IMR-90 (cell line): ENCODE data around the gene SOBP. TPM values are rescaled to one million over a fixed set of nuclear protein-coding genes. Genes with fewer than 3 reads are reported as not detected.

ENCODE experiments used
- ATAC-seq: fragments of 200-7000 bp; cut with Tn5 transposase; 2 replicates; pipeline ENCODE4 v1.9.1; 2020; ENCODE audit warnings: low read depth, mild to moderate bottlenecking, moderate library complexity
- BruUV-seq: library from RNA; stranded (reverse); fragments of 400-500 nt; replicated peaks from 2 replicates; lab custom pipeline; 2021; lab: Mats Ljungman, UMichigan
- CTCF ChIA-PET: fragments of 300-600 bp; formaldehyde crosslinking; extraction: SDS; loops from one replicate; lab custom pipeline; 2021; ENCODE audit warnings: antibody characterized with exemption; lab: Yijun Ruan, JAX
- POLR2A ChIA-PET: fragments of 300-600 bp; sonication (Branson Sonifier 250); formaldehyde crosslinking; loops from one replicate; lab custom pipeline; 2022; ENCODE audit warnings: antibody characterized with exemption; ENCODE audit not compliant: unreplicated experiment; lab: Charles Lee
- DNase-seq: peaks from one replicate; pipeline ENCODE4 v3.0.0; 2013
- H2AFZ ChIP-seq: replicated peaks from 2 replicates; pipeline ENCODE3; 2013; ENCODE audit warnings: low read length, mild to moderate bottlenecking; ENCODE audit not compliant: poor library complexity
- H2AK5ac ChIP-seq: 2 replicates; pipeline ENCODE4 v1.6.1; 2013; ENCODE audit warnings: low read depth, low read length, inconsistent platforms
- H2AK9ac ChIP-seq: replicated peaks from 2 replicates; pipeline ENCODE3; 2013; ENCODE audit warnings: mild to moderate bottlenecking, low read depth, low read length, moderate library complexity; ENCODE audit not compliant: poor library complexity
- H2BK120ac ChIP-seq: 2 replicates; pipeline ENCODE4 v1.6.1; 2013; ENCODE audit warnings: low read depth, low read length, inconsistent platforms
- H2BK15ac ChIP-seq: 3 replicates; pipeline ENCODE4 v1.6.1; 2013; ENCODE audit warnings: low read depth, low read length, inconsistent platforms
- H2BK20ac ChIP-seq: 2 replicates; pipeline ENCODE4 v1.6.1; 2013; ENCODE audit warnings: low read depth, mild to moderate bottlenecking, inconsistent platforms, low read length, moderate library complexity
- H2BK5ac ChIP-seq: 2 replicates; pipeline ENCODE4 v1.6.1; 2013; ENCODE audit warnings: mild to moderate bottlenecking, low read depth, low read length, inconsistent platforms; ENCODE audit not compliant: poor library complexity, severe bottlenecking
- H3K14ac ChIP-seq: replicated peaks from 2 replicates; pipeline ENCODE4 v1.6.1; 2013; ENCODE audit warnings: low read depth, low read length, inconsistent platforms
- H3K18ac ChIP-seq: 2 replicates; pipeline ENCODE4 v1.6.1; 2013; ENCODE audit warnings: low read depth, low read length, control low read depth
- H3K23ac ChIP-seq: 2 replicates; pipeline ENCODE4 v1.6.1; 2013; ENCODE audit warnings: low read depth, low read length, inconsistent platforms
- H3K27ac ChIP-seq: 2 replicates; pipeline ENCODE4 v1.5.1; 2013; ENCODE audit warnings: mild to moderate bottlenecking, control low read depth, low read length; ENCODE audit not compliant: insufficient read depth
- H3K27me3 ChIP-seq: 2 replicates; pipeline ENCODE4 v1.6.1; 2013; ENCODE audit warnings: low read length; ENCODE audit not compliant: control insufficient read depth, insufficient read depth
- H3K36me3 ChIP-seq: 2 replicates; pipeline ENCODE4 v1.6.1; 2013; ENCODE audit warnings: low read length, mixed read lengths; ENCODE audit not compliant: control insufficient read depth, insufficient read depth
- H3K4ac ChIP-seq: 2 replicates; pipeline ENCODE4 v1.6.1; 2013; ENCODE audit warnings: low read depth, low read length, inconsistent platforms
- H3K4me1 ChIP-seq: 2 replicates; pipeline ENCODE4 v1.6.1; 2013; ENCODE audit warnings: low read length, mixed read lengths; ENCODE audit not compliant: control insufficient read depth, insufficient read depth
- H3K4me2 ChIP-seq: 2 replicates; pipeline ENCODE4 v1.6.1; 2013; ENCODE audit warnings: low read depth, mild to moderate bottlenecking, control low read depth, low read length, moderate library complexity
- H3K4me3 ChIP-seq: 2 replicates; pipeline ENCODE4 v1.5.1; 2013; ENCODE audit warnings: low read depth, mild to moderate bottlenecking, control low read depth, low read length, moderate library complexity; ENCODE audit not compliant: insufficient read depth
- H3K56ac ChIP-seq: 2 replicates; pipeline ENCODE4 v1.6.1; 2013; ENCODE audit warnings: low read length, inconsistent platforms; ENCODE audit not compliant: insufficient read depth; ENCODE audit errors: extremely low read depth
- H3K79me1 ChIP-seq, 2 experiments: 2 replicates each; pipeline ENCODE4 v1.6.1; 2013; ENCODE audit warnings: low read length in 2 of 2, inconsistent platforms in 1 of 2, low read depth in 1 of 2
- H3K9ac ChIP-seq: 2 replicates; pipeline ENCODE4 v1.6.1; 2013; ENCODE audit warnings: low read depth, low read length, control low read depth
- H3K9me1 ChIP-seq: 2 replicates; pipeline ENCODE4 v1.6.1; 2013; ENCODE audit warnings: low read length, inconsistent platforms; ENCODE audit not compliant: insufficient read depth
- H3K9me3 ChIP-seq: 2 replicates; pipeline ENCODE4 v1.6.1; 2013; ENCODE audit warnings: low read length; ENCODE audit not compliant: control insufficient read depth, insufficient read depth
- H4K20me1 ChIP-seq: 2 replicates; pipeline ENCODE4 v1.6.1; 2013; ENCODE audit warnings: low read length, inconsistent platforms; ENCODE audit not compliant: insufficient read depth
- H4K5ac ChIP-seq: 2 replicates; pipeline ENCODE4 v1.6.1; 2013; ENCODE audit warnings: mild to moderate bottlenecking, low read depth, low read length, control low read depth
- H4K8ac ChIP-seq, 2 experiments: 2 replicates each; pipeline ENCODE4 v1.6.1; 2013; ENCODE audit warnings: low read depth in 2 of 2, low read length in 2 of 2, control low read depth in 1 of 2, inconsistent platforms in 1 of 2
- H4K91ac ChIP-seq: 2 replicates; pipeline ENCODE4 v1.6.1; 2013; ENCODE audit warnings: low read depth, low read length, inconsistent platforms; ENCODE audit not compliant: insufficient read depth
- BHLHE40 ChIP-seq: fragments of 150-350 bp; IDR thresholded peaks from 2 replicates; pipeline ENCODE4 v1.6.1; 2016; ENCODE audit warnings: mild to moderate bottlenecking, low read depth, low read length
- CEBPB ChIP-seq: IDR thresholded peaks from 2 replicates; pipeline ENCODE4 v1.6.1; 2012; ENCODE audit warnings: low read depth, low read length, improper control_type of control experiment
- CHD1 ChIP-seq: IDR thresholded peaks from 2 replicates; pipeline ENCODE4 v1.6.1; 2012; ENCODE audit warnings: low read depth, low read length, improper control_type of control experiment
- FOS ChIP-seq: fragments of 150-350 bp; IDR thresholded peaks from 2 replicates; pipeline ENCODE4 v1.6.1; 2016; ENCODE audit warnings: low read depth, low read length
- MXI1 ChIP-seq: IDR thresholded peaks from 2 replicates; pipeline ENCODE4 v1.6.1; 2012; ENCODE audit warnings: low read depth, mild to moderate bottlenecking, low read length, moderate library complexity, borderline replicate concordance
- POLR2A ChIP-seq: IDR thresholded peaks from 2 replicates; pipeline ENCODE4 v1.6.1; 2012; ENCODE audit warnings: mild to moderate bottlenecking, low read depth, low read length
- RAD21 ChIP-seq: IDR thresholded peaks from 2 replicates; pipeline ENCODE4 v1.6.1; 2012; ENCODE audit warnings: low read length, improper control_type of control experiment
- RCOR1 ChIP-seq: IDR thresholded peaks from 2 replicates; pipeline ENCODE4 v1.6.1; 2012; ENCODE audit warnings: mild to moderate bottlenecking, low read length, improper control_type of control experiment; ENCODE audit not compliant: insufficient replicate concordance
- RFX5 ChIP-seq: IDR thresholded peaks from 2 replicates; pipeline ENCODE4 v1.8.0; 2012; ENCODE audit warnings: low read depth, mild to moderate bottlenecking, low read length, moderate library complexity
- WGBS, 2 experiments: methylation state at CpG; one replicate each; pipeline versions ENCODE4 v1.1.5 to v1.1.7; 2013; ENCODE audit warnings: missing lambda C conversion rate in 2 of 2; ENCODE audit not compliant: insufficient read length in 1 of 2; ENCODE audit errors: extremely low coverage in 2 of 2; 5-methylcytosine and 5-hydroxymethylcytosine counted together
- dilution Hi-C: fragments of 300-500 bp; cut with HindIII; formaldehyde crosslinking; loops from one replicate; pipeline ENCODE4 v1.14.3; 2018; ENCODE audit warnings: low sequenced_read_pairs; ENCODE audit not compliant: unreplicated experiment
- in situ Hi-C: fragments of 300-500 bp; cut with MboI; formaldehyde crosslinking; loops from 3 replicates; pipeline ENCODE4 v1.14.3; 2019; ENCODE audit warnings: low sequenced_read_pairs, inconsistent platforms, mixed read lengths
- intact Hi-C: fragments of 100-400 bp; cut with micrococcal nuclease; formaldehyde crosslinking; loops from 2 replicates; pipeline ENCODE4 v1.10.0; 2022
- polyA plus RNA-seq, 3 experiments: library from polyadenylated mRNA; depleted of rRNA; stranded (reverse); fragments of >200 nt; gene quantifications; 2 replicates each; pipeline ENCODE4 v1.2.3, GENCODE V29; 2012; ENCODE audit warnings: low replicate concordance in 1 of 3
- total RNA-seq: library from RNA; depleted of rRNA; stranded (reverse); fragments of >200 nt; gene quantifications from 2 replicates; pipeline ENCODE4 v1.2.3, GENCODE V29; 2012
- TF ChIP-seq, protein P1 (sequence below): conservative IDR thresholded peaks from 2 replicates; pipeline ENCODE4 v1.5.1; 2012; ENCODE audit warnings: mild to moderate bottlenecking, low read depth, low read length, improper control_type of control experiment
- TF ChIP-seq, protein P2 (sequence below): fragments of 150-350 bp; IDR thresholded peaks from 2 replicates; pipeline ENCODE4 v1.6.1; 2017; ENCODE audit warnings: mild to moderate bottlenecking, antibody characterized with exemption, low read length, low read depth
- TF ChIP-seq, protein P3 (sequence below): fragments of 150-350 bp; IDR thresholded peaks from 2 replicates; pipeline ENCODE4 v1.6.1; 2016; ENCODE audit warnings: low read depth, mild to moderate bottlenecking, low read length, moderate library complexity, borderline replicate concordance

Gene SOBP
- total and polyA plus RNA-seq, 2 of the 4 experiments (the other 2 are of a cell fraction) = 0.60 to 0.72 TPM

DNA sequence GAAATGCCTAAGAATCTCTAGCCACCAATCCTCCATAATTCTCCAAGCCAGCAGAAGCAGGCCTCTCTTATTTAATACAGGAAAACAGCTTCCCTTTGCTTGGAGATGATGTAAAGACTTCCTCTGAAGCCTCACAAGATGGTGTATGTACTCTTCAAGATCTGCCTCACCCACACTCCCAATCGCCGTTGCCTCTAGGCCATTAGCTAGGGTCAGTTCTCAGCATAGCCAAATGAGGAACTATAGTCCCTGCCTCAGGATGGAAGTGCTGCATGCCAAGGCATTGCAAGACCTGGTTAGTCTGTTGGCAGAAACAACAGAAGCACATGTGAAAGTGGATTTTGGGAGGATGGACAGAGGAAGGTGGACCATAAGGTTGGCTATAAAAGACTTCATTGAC, 195.1 kb downstream of the SOBP start:
- H3K14ac ChIP-seq = no peak overlapping the region
- H3K4ac ChIP-seq = no peak overlapping the region
- H4K8ac ChIP-seq = no peak overlapping the region
- CTCF ChIA-PET = interaction anchor here (0.6 kb wide), 1 partner anchor 160 kb away, joined by 5 read pairs; no protein-coding TSS in a partner anchor
- no peak overlapping the region for H3K23ac ChIP-seq
- no peak overlapping the region for H2BK5ac ChIP-seq
- H3K4me1 ChIP-seq = peaks cover 2% of the 10 kb centered on the region; the same call in 1 of the 2 replicates
- H2BK20ac ChIP-seq = no peak overlapping the region
- 0 out of 2 replicates have a peak, but pooled peaks cover 2% of the 10 kb centered on the region for H3K9me1 ChIP-seq
- no peaks in the 10 kb centered on the region for H4K20me1 ChIP-seq
- in situ Hi-C loops (no loop called here), dilution Hi-C loops (no loop called here), intact Hi-C loops (no loop called here)
- no peak overlapping the region for H2BK120ac ChIP-seq
- no peak overlapping the region for H4K5ac ChIP-seq
- H3K27ac ChIP-seq = no peak overlapping the region
- TF ChIP-seq BHLHE40 = no peak
- TF ChIP-seq RCOR1 = no peak
- no peak for TF ChIP-seq CHD1
- TF ChIP-seq FOS = no peak
- no peak for TF ChIP-seq POLR2A
- TF ChIP-seq, protein P1, sequence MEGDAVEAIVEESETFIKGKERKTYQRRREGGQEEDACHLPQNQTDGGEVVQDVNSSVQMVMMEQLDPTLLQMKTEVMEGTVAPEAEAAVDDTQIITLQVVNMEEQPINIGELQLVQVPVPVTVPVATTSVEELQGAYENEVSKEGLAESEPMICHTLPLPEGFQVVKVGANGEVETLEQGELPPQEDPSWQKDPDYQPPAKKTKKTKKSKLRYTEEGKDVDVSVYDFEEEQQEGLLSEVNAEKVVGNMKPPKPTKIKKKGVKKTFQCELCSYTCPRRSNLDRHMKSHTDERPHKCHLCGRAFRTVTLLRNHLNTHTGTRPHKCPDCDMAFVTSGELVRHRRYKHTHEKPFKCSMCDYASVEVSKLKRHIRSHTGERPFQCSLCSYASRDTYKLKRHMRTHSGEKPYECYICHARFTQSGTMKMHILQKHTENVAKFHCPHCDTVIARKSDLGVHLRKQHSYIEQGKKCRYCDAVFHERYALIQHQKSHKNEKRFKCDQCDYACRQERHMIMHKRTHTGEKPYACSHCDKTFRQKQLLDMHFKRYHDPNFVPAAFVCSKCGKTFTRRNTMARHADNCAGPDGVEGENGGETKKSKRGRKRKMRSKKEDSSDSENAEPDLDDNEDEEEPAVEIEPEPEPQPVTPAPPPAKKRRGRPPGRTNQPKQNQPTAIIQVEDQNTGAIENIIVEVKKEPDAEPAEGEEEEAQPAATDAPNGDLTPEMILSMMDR = no peak
- TF ChIP-seq, protein P2, sequence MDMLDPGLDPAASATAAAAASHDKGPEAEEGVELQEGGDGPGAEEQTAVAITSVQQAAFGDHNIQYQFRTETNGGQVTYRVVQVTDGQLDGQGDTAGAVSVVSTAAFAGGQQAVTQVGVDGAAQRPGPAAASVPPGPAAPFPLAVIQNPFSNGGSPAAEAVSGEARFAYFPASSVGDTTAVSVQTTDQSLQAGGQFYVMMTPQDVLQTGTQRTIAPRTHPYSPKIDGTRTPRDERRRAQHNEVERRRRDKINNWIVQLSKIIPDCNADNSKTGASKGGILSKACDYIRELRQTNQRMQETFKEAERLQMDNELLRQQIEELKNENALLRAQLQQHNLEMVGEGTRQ = no peak
- TF ChIP-seq, protein P3, sequence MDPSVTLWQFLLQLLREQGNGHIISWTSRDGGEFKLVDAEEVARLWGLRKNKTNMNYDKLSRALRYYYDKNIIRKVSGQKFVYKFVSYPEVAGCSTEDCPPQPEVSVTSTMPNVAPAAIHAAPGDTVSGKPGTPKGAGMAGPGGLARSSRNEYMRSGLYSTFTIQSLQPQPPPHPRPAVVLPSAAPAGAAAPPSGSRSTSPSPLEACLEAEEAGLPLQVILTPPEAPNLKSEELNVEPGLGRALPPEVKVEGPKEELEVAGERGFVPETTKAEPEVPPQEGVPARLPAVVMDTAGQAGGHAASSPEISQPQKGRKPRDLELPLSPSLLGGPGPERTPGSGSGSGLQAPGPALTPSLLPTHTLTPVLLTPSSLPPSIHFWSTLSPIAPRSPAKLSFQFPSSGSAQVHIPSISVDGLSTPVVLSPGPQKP = no peak
- no peak for TF ChIP-seq RAD21
- TF ChIP-seq MXI1 = no peak
- TF ChIP-seq CEBPB = no peak
- TF ChIP-seq RFX5 = no peak
- no peak overlapping the region for H4K91ac ChIP-seq
- H2AK5ac ChIP-seq = no peak overlapping the region
- no peak overlapping the region for H2AFZ ChIP-seq
- no peaks in the 10 kb centered on the region for H3K79me1 ChIP-seq
- H3K4me3 ChIP-seq = no peak overlapping the region
- H3K18ac ChIP-seq = no peak overlapping the region
- POLR2A ChIA-PET = no interaction called here
- no peak for ATAC-seq
- no peaks in the 10 kb centered on the region for H3K27me3 ChIP-seq
- DNase-seq = no peak
- H3K56ac ChIP-seq = no peak overlapping the region
- no CpG with 5 or more reads among the region's 2 CpGs for WGBS, 2 experiments
- H3K36me3 ChIP-seq = no peaks in the 10 kb centered on the region
- H3K9me3 ChIP-seq = no peaks in the 10 kb centered on the region
- H3K9ac ChIP-seq = no peak overlapping the region
- BruUV-seq = no TSS peak
- no peak overlapping the region for H2BK15ac ChIP-seq
- no peak overlapping the region for H3K4me2 ChIP-seq
- no peak overlapping the region for H2AK9ac ChIP-seq
